OCI-LY1 (cell line): ENCODE results near the gene OARD1.

Source experiments
- EZH2 ChIP-seq: fragments of 200-600 bp; sonication (generic), shearing (Covaris generic); IDR thresholded peaks from 2 replicates; pipeline ENCODE4 v1.8.0; 2017; ENCODE audit warnings: borderline replicate concordance, mixed run types, mild to moderate bottlenecking, antibody characterized with exemption, low read length, moderate library complexity, mixed read lengths
- TF ChIP-seq, protein P1 (sequence below): fragments of 200-600 bp; sonication (generic), shearing (Covaris generic); IDR thresholded peaks from 2 replicates; pipeline ENCODE4 v1.5.1; 2017; ENCODE audit warnings: mild to moderate bottlenecking, antibody characterized with exemption, low read length, moderate library complexity, mixed read lengths

DNA sequence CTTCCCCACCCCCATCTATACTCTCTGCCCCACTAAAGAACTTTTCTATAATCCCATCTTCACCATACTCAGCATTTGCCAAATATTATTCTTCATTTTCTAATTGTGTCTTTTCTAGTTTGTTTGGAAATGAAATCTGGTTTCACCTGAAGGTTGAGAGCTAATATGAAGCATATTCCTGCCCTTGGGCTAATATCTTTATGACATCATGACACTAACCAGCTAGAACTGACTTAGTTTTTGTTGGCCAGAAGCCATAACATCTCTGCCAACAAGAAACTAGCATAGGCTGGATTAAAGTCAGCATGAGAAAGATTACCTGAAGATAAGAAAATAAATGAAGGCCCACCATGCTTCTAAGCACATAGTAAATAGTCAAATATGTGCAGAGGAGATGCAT lies 49.9 kb downstream of the OARD1 start:
- TF ChIP-seq, protein P1, sequence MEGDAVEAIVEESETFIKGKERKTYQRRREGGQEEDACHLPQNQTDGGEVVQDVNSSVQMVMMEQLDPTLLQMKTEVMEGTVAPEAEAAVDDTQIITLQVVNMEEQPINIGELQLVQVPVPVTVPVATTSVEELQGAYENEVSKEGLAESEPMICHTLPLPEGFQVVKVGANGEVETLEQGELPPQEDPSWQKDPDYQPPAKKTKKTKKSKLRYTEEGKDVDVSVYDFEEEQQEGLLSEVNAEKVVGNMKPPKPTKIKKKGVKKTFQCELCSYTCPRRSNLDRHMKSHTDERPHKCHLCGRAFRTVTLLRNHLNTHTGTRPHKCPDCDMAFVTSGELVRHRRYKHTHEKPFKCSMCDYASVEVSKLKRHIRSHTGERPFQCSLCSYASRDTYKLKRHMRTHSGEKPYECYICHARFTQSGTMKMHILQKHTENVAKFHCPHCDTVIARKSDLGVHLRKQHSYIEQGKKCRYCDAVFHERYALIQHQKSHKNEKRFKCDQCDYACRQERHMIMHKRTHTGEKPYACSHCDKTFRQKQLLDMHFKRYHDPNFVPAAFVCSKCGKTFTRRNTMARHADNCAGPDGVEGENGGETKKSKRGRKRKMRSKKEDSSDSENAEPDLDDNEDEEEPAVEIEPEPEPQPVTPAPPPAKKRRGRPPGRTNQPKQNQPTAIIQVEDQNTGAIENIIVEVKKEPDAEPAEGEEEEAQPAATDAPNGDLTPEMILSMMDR: no peak
- no peak for TF ChIP-seq EZH2
